VCaP (cell line): ENCODE measurements around the gene ATG4B.
A peak's percentile ranks its signal among the peaks of the same experiment; 100 is the strongest.

Experiments
- H3K27ac ChIP-seq: fragments of 450-650 bp; 2 replicates; pipeline ENCODE4 v1.5.1; 2017
- CTCF ChIP-seq: fragments of 450-650 bp; conservative IDR thresholded peaks from 2 replicates; pipeline ENCODE4 v1.5.1; 2017; ENCODE audit warnings: mild to moderate bottlenecking, moderate library complexity

ATG4B gene

GRCh38 chr2:241615522-241616052 is 21.9 kb upstream of the ATG4B start:
- no peak for TF ChIP-seq CTCF
- H3K27ac ChIP-seq: peak overlapping the region; percentile 87

- peak overlapping the region; percentile 87 for H3K27ac ChIP-seq
- TF ChIP-seq CTCF: no peak
These were observed 21.0 kb upstream of the ATG4B start for GRCh38 chr2:241616168-241617125.

- H3K27ac ChIP-seq: peak overlapping the region; percentile 87
- TF ChIP-seq CTCF: no peak
These were observed 19.9 kb upstream of the ATG4B start for GRCh38 chr2:241617431-241618154.

GRCh38 chr2:241618296-241618805 is 19.1 kb upstream of the ATG4B start:
- no peak for TF ChIP-seq CTCF
- H3K27ac ChIP-seq: peak overlapping the region; percentile 87

GRCh38 chr2:241618829-241619228 is 18.7 kb upstream of the ATG4B start:
- TF ChIP-seq CTCF: no peak
- H3K27ac ChIP-seq: peak overlapping the region; percentile 87

GRCh38 chr2:241619597-241620418 is 17.7 kb upstream of the ATG4B start:
- no peak for TF ChIP-seq CTCF
- H3K27ac ChIP-seq: no peak overlapping the region
